H9 (cell line): ENCODE measurements around the gene TAT. TPM values are rescaled to one million over a fixed set of nuclear protein-coding genes. Genes with fewer than 3 reads are reported as not detected.

Experiments used
- DNase-seq: peaks from one replicate; pipeline ENCODE4 v3.0.0-alpha.2; 2017
- H2AFZ ChIP-seq: one replicate; pipeline ENCODE4 v1.6.1; 2013; ENCODE audit warnings: mild to moderate bottlenecking, low read length, control low read depth, moderate library complexity
- H2AK5ac ChIP-seq: 2 replicates; pipeline ENCODE4 v1.6.1; 2013; ENCODE audit warnings: low read length, control low read depth, mixed read lengths; ENCODE audit not compliant: insufficient read length
- H2BK120ac ChIP-seq: one replicate; pipeline ENCODE4 v1.6.1; 2013; ENCODE audit warnings: low read depth, mild to moderate bottlenecking, low read length, control low read depth, inconsistent platforms; ENCODE audit not compliant: poor library complexity, severe bottlenecking
- H2BK12ac ChIP-seq: 2 replicates; pipeline ENCODE4 v1.6.1; 2013; ENCODE audit warnings: low read length, control low read depth, mixed read lengths, low read depth; ENCODE audit not compliant: insufficient read length
- H2BK15ac ChIP-seq: 2 replicates; pipeline ENCODE4 v1.6.1; 2013; ENCODE audit warnings: low read depth, low read length, control low read depth
- H2BK20ac ChIP-seq: one replicate; pipeline ENCODE4 v1.6.1; 2013; ENCODE audit warnings: low read depth, mild to moderate bottlenecking, low read length, control low read depth, inconsistent platforms; ENCODE audit not compliant: poor library complexity, severe bottlenecking
- H2BK5ac ChIP-seq: 2 replicates; pipeline ENCODE4 v1.6.1; 2013; ENCODE audit warnings: low read length, control low read depth, mixed read lengths; ENCODE audit not compliant: insufficient read length
- H3K14ac ChIP-seq: 2 replicates; pipeline ENCODE4 v1.6.1; 2013; ENCODE audit warnings: low read length, control low read depth; ENCODE audit not compliant: insufficient read depth
- H3K18ac ChIP-seq: 2 replicates; pipeline ENCODE4 v1.6.1; 2013; ENCODE audit warnings: low read depth, mild to moderate bottlenecking, mixed read lengths, low read length, control low read depth; ENCODE audit not compliant: insufficient read length
- H3K23ac ChIP-seq: 2 replicates; pipeline ENCODE4 v1.6.1; 2013; ENCODE audit warnings: low read length, control low read depth, mixed read lengths, low read depth; ENCODE audit not compliant: insufficient read length
- H3K23me2 ChIP-seq: 2 replicates; pipeline ENCODE4 v1.6.1; 2013; ENCODE audit warnings: low read depth, mild to moderate bottlenecking, mixed read lengths, low read length, control low read depth; ENCODE audit not compliant: insufficient read length, poor library complexity, severe bottlenecking
- H3K27ac ChIP-seq: 2 replicates; pipeline ENCODE4 v1.5.1; 2013; ENCODE audit warnings: low read length, control low read depth, mixed read lengths, low read depth; ENCODE audit not compliant: insufficient read length
- H3K27me3 ChIP-seq: 2 replicates; pipeline ENCODE4 v1.6.1; 2013; ENCODE audit warnings: low read length, control low read depth, inconsistent platforms; ENCODE audit not compliant: insufficient read depth
- H3K4ac ChIP-seq: 2 replicates; pipeline ENCODE4 v1.6.1; 2013; ENCODE audit warnings: low read depth, mild to moderate bottlenecking, control low read depth, inconsistent platforms, low read length, moderate library complexity
- H3K4me1 ChIP-seq: 2 replicates; pipeline ENCODE4 v1.6.1; 2013; ENCODE audit warnings: low read length, control low read depth, inconsistent platforms; ENCODE audit not compliant: insufficient read depth
- H3K4me2 ChIP-seq: 2 replicates; pipeline ENCODE4 v1.6.1; 2013; ENCODE audit warnings: low read length, control low read depth, mixed read lengths; ENCODE audit not compliant: insufficient read length, insufficient read depth
- H3K56ac ChIP-seq: 2 replicates; pipeline ENCODE4 v1.6.1; 2013; ENCODE audit warnings: low read depth, mild to moderate bottlenecking, mixed read lengths, low read length, control low read depth; ENCODE audit not compliant: insufficient read length
- H3K79me1 ChIP-seq: 2 replicates; pipeline ENCODE4 v1.6.1; 2013; ENCODE audit warnings: low read depth, mild to moderate bottlenecking, moderate library complexity, low read length, control low read depth, inconsistent platforms; ENCODE audit not compliant: insufficient read depth, poor library complexity, severe bottlenecking
- H3K79me2 ChIP-seq: 2 replicates; pipeline ENCODE4 v1.6.1; 2013; ENCODE audit warnings: low read length, control low read depth, inconsistent platforms; ENCODE audit not compliant: insufficient read depth
- H3K9ac ChIP-seq: 2 replicates; pipeline ENCODE4 v1.6.1; 2013; ENCODE audit warnings: low read length, control low read depth, mixed read lengths; ENCODE audit not compliant: insufficient read length; ENCODE audit errors: extremely low read depth
- H3K9me3 ChIP-seq: one replicate; pipeline ENCODE4 v1.6.1; 2013; ENCODE audit warnings: low read depth, low read length, inconsistent platforms; ENCODE audit not compliant: control insufficient read depth
- H3T11ph ChIP-seq: one replicate; pipeline ENCODE4 v1.6.1; 2013; ENCODE audit warnings: mild to moderate bottlenecking, low read length, control low read depth, inconsistent platforms
- H4K20me1 ChIP-seq: one replicate; pipeline ENCODE4 v1.6.1; 2013; ENCODE audit not compliant: control insufficient read depth, insufficient read length, insufficient read depth
- H4K5ac ChIP-seq: 2 replicates; pipeline ENCODE4 v1.6.1; 2013; ENCODE audit warnings: low read depth, mild to moderate bottlenecking, mixed read lengths, low read length, control low read depth; ENCODE audit not compliant: insufficient read length
- H4K8ac ChIP-seq: replicated peaks from 2 replicates; pipeline ENCODE4 v1.6.1; 2013; ENCODE audit warnings: low read length, control low read depth, mixed read lengths, low read depth; ENCODE audit not compliant: insufficient read length
- H4K91ac ChIP-seq: 2 replicates; pipeline ENCODE4 v1.6.1; 2013; ENCODE audit warnings: low read depth, mild to moderate bottlenecking, moderate library complexity, mixed read lengths, low read length, control low read depth; ENCODE audit not compliant: insufficient read length
- H3K27ac Mint-ChIP-seq, 3 experiments: 2 replicates in 2 of 3; 3 replicates in 1 of 3; pipeline ENCODE4 v1.8.0; 2020 to 2021; ENCODE audit warnings: mixed read lengths in 3 of 3, mild to moderate bottlenecking in 1 of 3, moderate library complexity in 1 of 3
- H3K27me3 Mint-ChIP-seq: 2 replicates; pipeline ENCODE4 v1.8.0; 2021; ENCODE audit warnings: low read depth, mild to moderate bottlenecking, moderate library complexity, mixed read lengths
- H3K36me3 Mint-ChIP-seq, 3 experiments: 2 replicates in 2 of 3; 3 replicates in 1 of 3; pipeline ENCODE4 v1.8.0; 2020 to 2021; ENCODE audit warnings: low read depth in 3 of 3, mixed read lengths in 3 of 3; ENCODE audit not compliant: insufficient read depth in 1 of 3
- H3K4me1 Mint-ChIP-seq, 2 experiments: 2 replicates each; pipeline ENCODE4 v1.8.0; 2020; ENCODE audit warnings: mixed read lengths in 2 of 2
- H3K4me3 Mint-ChIP-seq, 2 experiments: 2 replicates in 1 of 2; 3 replicates in 1 of 2; pipeline ENCODE4 v1.8.0; 2020 to 2021; ENCODE audit warnings: mild to moderate bottlenecking in 2 of 2, mixed read lengths in 2 of 2, moderate library complexity in 1 of 2
- H3K9me3 Mint-ChIP-seq, 2 experiments: 2 replicates in 1 of 2; 3 replicates in 1 of 2; pipeline ENCODE4 v1.8.0; 2020; ENCODE audit warnings: mild to moderate bottlenecking in 2 of 2, mixed read lengths in 2 of 2, moderate library complexity in 1 of 2
- CTCF ChIP-seq: fragments of 200-600 bp; sonication (generic); conservative IDR thresholded peaks from 3 replicates; pipeline ENCODE4 v1.8.0; 2021; ENCODE audit warnings: antibody characterized with exemption, mild to moderate bottlenecking
- WGBS: extraction: QIAGEN DNeasy Blood & Tissue Kit; methylation state at CpG from one replicate; pipeline ENCODE4 v1.1.7; 2013; ENCODE audit warnings: missing lambda C conversion rate, low lambda C conversion rate, mixed read lengths; ENCODE audit not compliant: insufficient read length; ENCODE audit errors: extremely low coverage; 5-methylcytosine and 5-hydroxymethylcytosine counted together
- total RNA-seq: library from RNA; stranded (reverse); gene quantifications from 2 replicates; pipeline ENCODE4 v1.2.1, GENCODE V29; 2021

TAT gene
- total RNA-seq, 1 experiment from 2014 or later: not detected

- H2BK15ac ChIP-seq: no peak overlapping the region
- Mint-ChIP-seq H3K27me3 (peaks cover 19% of the 10 kb centered on the region), H3K4me3 (no peak overlapping the region), H3K36me3 (no peaks in the 10 kb centered on the region), H3K4me1 (peaks cover 3 to 5% of the 10 kb centered on the region in 2 experiments; a peak in 3 of 4 replicates), H3K27ac (no peak overlapping the region), H3K9me3 (no peaks in the 10 kb centered on the region)
- no peak overlapping the region for H3T11ph ChIP-seq
- H2BK12ac ChIP-seq: no peak overlapping the region
- no peaks in the 10 kb centered on the region for H3K23me2 ChIP-seq
- no peaks in the 10 kb centered on the region for H3K79me2 ChIP-seq
- no CpG with 5 or more reads among the region's 5 CpGs for WGBS
- H2BK120ac ChIP-seq: no peak overlapping the region
- no peak overlapping the region for H3K18ac ChIP-seq
- H2AK5ac ChIP-seq: no peak overlapping the region
- H3K4me1 ChIP-seq: no peaks in the 10 kb centered on the region
- no peak overlapping the region for H2AFZ ChIP-seq
- no peak overlapping the region for H2BK5ac ChIP-seq
- no peak overlapping the region for H4K8ac ChIP-seq
- H3K27ac ChIP-seq: no peak overlapping the region
- H3K14ac ChIP-seq: no peak overlapping the region
- H3K9ac ChIP-seq: no peak overlapping the region
- no peak overlapping the region for H3K4me2 ChIP-seq
- H3K9me3 ChIP-seq: no peaks in the 10 kb centered on the region
- no peaks in the 10 kb centered on the region for H3K27me3 ChIP-seq
- no peak for TF ChIP-seq CTCF
- H3K79me1 ChIP-seq: no peaks in the 10 kb centered on the region
- H4K91ac ChIP-seq: no peak overlapping the region
- H3K4ac ChIP-seq: no peak overlapping the region
- no peak overlapping the region for H4K5ac ChIP-seq
- DNase-seq: no peak
- no peak overlapping the region for H2BK20ac ChIP-seq
- H4K20me1 ChIP-seq: no peaks in the 10 kb centered on the region
- H3K56ac ChIP-seq: no peak overlapping the region
- H3K23ac ChIP-seq: no peak overlapping the region
These were observed 3.4 kb downstream of the TAT start for GRCh38 chr16:71573387-71574094.
